CD14-positive monocyte (primary cell): Measurements from ENCODE around the gene OS9. TPM values are rescaled to one million over a fixed set of nuclear protein-coding genes. Genes with fewer than 3 reads are reported as not detected.
"Not testable (repeated sequence)": the region's sequence is repeated elsewhere in the genome, so short reads cannot be mapped to it uniquely, and the experiment has no call there.

Source experiments
- DNase-seq, 3 donors: peaks; one replicate each; pipeline ENCODE4 v3.0.0-alpha.2; 2011 to 2022
- H2AFZ ChIP-seq: 2 replicates; pipeline ENCODE4 v1.6.0; 2012; ENCODE audit warnings: mild to moderate bottlenecking, low read depth, low read length, inconsistent platforms; ENCODE audit not compliant: insufficient read depth, poor library complexity, severe bottlenecking
- H3K27ac ChIP-seq, 2 donors: 1 replicate in 1 of 2; 2 replicates in 1 of 2; pipeline ENCODE4 v1.5.1; 2012 to 2013; ENCODE audit warnings: low read length in 2 of 2, control low read depth in 1 of 2, inconsistent platforms in 1 of 2, low read depth in 1 of 2, mild to moderate bottlenecking in 1 of 2
- H3K27me3 ChIP-seq, 2 donors: one replicate each; pipeline versions ENCODE4 v1.6.0 to v1.6.1; 2011 to 2013; ENCODE audit warnings: low read length in 2 of 2; ENCODE audit not compliant: control insufficient read depth in 2 of 2, insufficient read depth in 2 of 2
- H3K36me3 ChIP-seq, 2 donors: replicated peaks in 1 of 2; 1 replicate in 1 of 2; 2 replicates in 1 of 2; pipeline versions ENCODE4 v1.5.1 to v1.6.1; 2012 to 2013; ENCODE audit warnings: low read length in 2 of 2, control low read depth in 1 of 2, inconsistent platforms in 1 of 2, mild to moderate bottlenecking in 1 of 2; ENCODE audit not compliant: insufficient read depth in 2 of 2, control insufficient read depth in 1 of 2
- H3K4me1 ChIP-seq, 2 donors: 1 replicate in 1 of 2; 2 replicates in 1 of 2; pipeline versions ENCODE4 v1.5.1 to v1.6.1; 2012 to 2013; ENCODE audit warnings: low read length in 2 of 2, control low read depth in 1 of 2, inconsistent platforms in 1 of 2, mild to moderate bottlenecking in 1 of 2, moderate library complexity in 1 of 2; ENCODE audit not compliant: insufficient read depth in 2 of 2, control insufficient read depth in 1 of 2
- H3K4me2 ChIP-seq: replicated peaks from 2 replicates; pipeline ENCODE3; 2012; ENCODE audit warnings: low read length, moderate library complexity, mild to moderate bottlenecking; ENCODE audit not compliant: poor library complexity, severe bottlenecking; ENCODE audit errors: extremely low read depth
- H3K4me3 ChIP-seq, 3 experiments: fragments of 200-600 bp in 1 of 3; sonication (generic) in 1 of 3; replicated peaks in 1 of 3; 1 replicate in 2 of 3; 2 replicates in 1 of 3; pipeline ENCODE4 v1.5.1; 2011 to 2013; ENCODE audit warnings: low read length in 3 of 3, mild to moderate bottlenecking in 3 of 3, control low read depth in 2 of 3, low read depth in 2 of 3, inconsistent platforms in 1 of 3, moderate library complexity in 1 of 3
- H3K79me2 ChIP-seq: 2 replicates; pipeline ENCODE4 v1.6.0; 2012; ENCODE audit warnings: mild to moderate bottlenecking, control low read depth, inconsistent platforms, low read length, moderate library complexity; ENCODE audit not compliant: insufficient read depth
- H3K9ac ChIP-seq: 2 replicates; pipeline ENCODE4 v1.6.0; 2017; ENCODE audit warnings: low read length, mild to moderate bottlenecking; ENCODE audit not compliant: insufficient read depth, poor library complexity, severe bottlenecking
- H3K9me3 ChIP-seq, 2 donors: replicated peaks in 1 of 2; 1 replicate in 1 of 2; 2 replicates in 1 of 2; pipeline versions ENCODE4 v1.5.1 to v1.6.1; 2012 to 2013; ENCODE audit warnings: low read length in 2 of 2, control low read depth in 1 of 2; ENCODE audit not compliant: control insufficient read depth in 1 of 2, insufficient read depth in 1 of 2
- H4K20me1 ChIP-seq: 2 replicates; pipeline ENCODE4 v1.6.0; 2012; ENCODE audit warnings: mild to moderate bottlenecking, low read length, control low read depth, moderate library complexity; ENCODE audit not compliant: insufficient read depth
- H3K27ac Mint-ChIP-seq, 7 donors: one replicate each; pipeline ENCODE4 v1.8.0; 2020; ENCODE audit warnings: mild to moderate bottlenecking in 7 of 7, mixed read lengths in 7 of 7, moderate library complexity in 6 of 7, inconsistent platforms in 2 of 7
- H3K27me3 Mint-ChIP-seq, 3 donors: one replicate each; pipeline ENCODE4 v1.8.0; 2021 to 2022; ENCODE audit warnings: low read depth in 3 of 3, mild to moderate bottlenecking in 3 of 3, mixed read lengths in 3 of 3, moderate library complexity in 3 of 3, inconsistent platforms in 1 of 3
- H3K36me3 Mint-ChIP-seq, 2 donors: one replicate each; pipeline ENCODE4 v1.8.0; 2020; ENCODE audit warnings: mixed read lengths in 2 of 2, inconsistent platforms in 1 of 2, mild to moderate bottlenecking in 1 of 2
- H3K4me1 Mint-ChIP-seq: one replicate; pipeline ENCODE4 v1.8.0; 2020; ENCODE audit warnings: mild to moderate bottlenecking, mixed read lengths
- H3K4me3 Mint-ChIP-seq, 2 donors: one replicate each; pipeline ENCODE4 v1.8.0; 2020; ENCODE audit warnings: mild to moderate bottlenecking in 2 of 2, mixed read lengths in 2 of 2, moderate library complexity in 1 of 2
- H3K9me3 Mint-ChIP-seq, 7 donors: one replicate each; pipeline ENCODE4 v1.8.0; 2020 to 2022; ENCODE audit warnings: mixed read lengths in 7 of 7, mild to moderate bottlenecking in 6 of 7, moderate library complexity in 6 of 7, inconsistent platforms in 2 of 7
- CTCF ChIP-seq: fragments of 200-600 bp; IDR thresholded peaks from one replicate; pipeline ENCODE4 v1.8.0; 2022; ENCODE audit warnings: antibody characterized with exemption, mild to moderate bottlenecking
- WGBS: methylation state at CpG from one replicate; pipeline ENCODE4 v1.1.5; 2013; ENCODE audit warnings: missing lambda C conversion rate; ENCODE audit not compliant: insufficient coverage; 5-methylcytosine and 5-hydroxymethylcytosine counted together
- intact Hi-C, 2 donors: fragments of 100-400 bp; cut with micrococcal nuclease; formaldehyde crosslinking; loops; one replicate each; pipeline versions ENCODE4 v1.15.0 to v1.15.1; 2023
- polyA minus RNA-seq: library from RNA; depleted of rRNA, polyadenylated mRNA; stranded (reverse); fragments of >200 nt; gene quantifications from 2 replicates; pipeline ENCODE4 v1.2.3, GENCODE V29; 2012
- polyA plus RNA-seq, 3 donors: library from polyadenylated mRNA; depleted of rRNA in 1 of 3; unstranded in 2 of 3; stranded (reverse) in 1 of 3; fragments of 300-500 nt in 2 of 3; fragments of >200 nt in 1 of 3; fragmentation: Illumina TruSeq in 2 of 3; gene quantifications; 1 replicate in 2 of 3; 2 replicates in 1 of 3; pipeline ENCODE4 v1.2.3, GENCODE V29; 2012 to 2021
- total RNA-seq, 12 experiments: library from RNA in 1 of 12; stranded (reverse) in 1 of 12; fragments of 120-200 nt in 1 of 12; gene quantifications; one replicate each; pipeline ENCODE4 v1.2.4 and lab custom pipeline; 2013 to 2026; ENCODE audit warnings: mixed read lengths in 6 of 12, inconsistent platforms in 1 of 12

OS9 gene
- total RNA-seq (2013), result 460 TPM
- 100 to 1,000 TPM in 2 of 3 donors, 10 to 100 TPM in 1; 90.9 to 484 (median 128) TPM for polyA plus RNA-seq
- 208 and 298 TPM in 2 replicates for polyA minus RNA-seq
- 146 to 406 (median 301) reads per million in 11 experiments for total RNA-seq (lab: John Stamatoyannopoulos, UW)

- H3K79me2 ChIP-seq, result peaks cover 24% of the 10 kb centered on the region
- peak; percentile 84 for TF ChIP-seq CTCF
- under 1% methylated on average over 37 of the region's 45 CpGs for WGBS
- Mint-ChIP-seq H3K4me3 (no peak within 1 kb of the TSS), H3K27ac (no peak within 1 kb of the TSS), H3K9me3 (peaks cover 0 to 5% (median 3%) of the 10 kb centered on the region in 7 donors), H3K36me3 (peaks cover 33 to 36% of the 10 kb centered on the region in 2 donors), H3K27me3 (peaks cover 2 to 18% (median 7%) of the 10 kb centered on the region in 3 donors), H3K4me1 (peaks cover 2% of the 10 kb centered on the region)
- DNase-seq, result peak; percentile 99 to 100 (median 100)
- H3K4me2 ChIP-seq, result peak within 1 kb of the TSS; percentile 86
- intact Hi-C loops, result loop anchor here (5.0 to 10.0 kb wide), 3 partner anchors 48 to 153 kb away; partner anchors contain the start of gene CTDSP2 (in 1 of the 2)
- H3K9me3 ChIP-seq, result no peaks in the 10 kb centered on the region
- peak within 1 kb of the TSS; percentile 85 for H2AFZ ChIP-seq
- H3K4me1 ChIP-seq, result peaks cover 13 to 18% of the 10 kb centered on the region in 2 donors
- peak within 1 kb of the TSS; percentile 79 for H3K9ac ChIP-seq
- H3K36me3 ChIP-seq, result peaks cover 32 to 40% of the 10 kb centered on the region in 2 donors
- H3K4me3 ChIP-seq, result peak within 1 kb of the TSS; percentile 63 to 86 (median 78)
- peak within 1 kb of the TSS; percentile 66 to 92 for H3K27ac ChIP-seq
- H3K27me3 ChIP-seq, result no peaks in the 10 kb centered on the region
- H4K20me1 ChIP-seq, result peaks cover 29% of the 10 kb centered on the region
Measured at GRCh38 chr12:57693659-57694458, at the start of gene OS9. TSS of gene OS9 (plus strand) at chr12:57694132. CDS start at chr12:57694162, 30 bp downstream.

- no CpG with 5 or more reads among the region's 13 CpGs for WGBS
Measured at GRCh38 chr12:57645990-57646658, 47.8 kb upstream of the OS9 start.

GRCh38 chr12:57646659-57647049 lies 47.3 kb upstream of the OS9 start:
- H3K79me2 ChIP-seq, H3K4me1 ChIP-seq, H3K27ac Mint-ChIP-seq, H3K4me2 ChIP-seq, H3K27ac ChIP-seq, DNase-seq, H3K36me3 Mint-ChIP-seq, H3K27me3 ChIP-seq, intact Hi-C loops, H3K9ac ChIP-seq, H3K4me3 ChIP-seq, H3K27me3 Mint-ChIP-seq, H3K4me3 Mint-ChIP-seq, H3K36me3 ChIP-seq, H4K20me1 ChIP-seq, H2AFZ ChIP-seq, H3K4me1 Mint-ChIP-seq: not testable (repeated sequence)
- peaks cover 14 to 22% of the 10 kb centered on the region in 2 donors for H3K9me3 ChIP-seq
- H3K9me3 Mint-ChIP-seq, result peaks cover 2 to 32% (median 28%) of the 10 kb centered on the region in 7 donors
- WGBS, result no CpG with 5 or more reads among the region's 15 CpGs

More at GRCh38 chr12:57645990-57646658, 47.8 kb upstream of the OS9 start:
- H3K36me3 Mint-ChIP-seq, H3K4me3 Mint-ChIP-seq, H3K27ac Mint-ChIP-seq, H3K4me3 ChIP-seq, H3K9ac ChIP-seq, H3K4me2 ChIP-seq, H2AFZ ChIP-seq, H3K36me3 ChIP-seq, H3K4me1 ChIP-seq, H4K20me1 ChIP-seq, H3K79me2 ChIP-seq, H3K27me3 ChIP-seq, intact Hi-C loops, DNase-seq, H3K4me1 Mint-ChIP-seq, H3K27ac ChIP-seq: not testable (repeated sequence)
- H3K9me3 ChIP-seq, result peaks cover 14 to 22% of the 10 kb centered on the region in 2 donors
- Mint-ChIP-seq H3K9me3 (peaks cover 2 to 32% (median 28%) of the 10 kb centered on the region in 7 donors), H3K27me3 (peaks cover 0 to 12% (median 11%) of the 10 kb centered on the region in 3 donors)
